SH-SY5Y (cell line): ENCODE measurements around the gene RBM5.
A peak's percentile ranks its signal among the peaks of the same experiment; 100 is the strongest.

ENCODE experiments used
- GATA2 ChIP-seq: IDR thresholded peaks from 2 replicates; pipeline ENCODE4 v1.6.1; 2011; ENCODE audit warnings: mild to moderate bottlenecking, low read depth, low read length
- GATA3 ChIP-seq: IDR thresholded peaks from 2 replicates; pipeline ENCODE4 v1.6.1; 2011; ENCODE audit warnings: low read depth, mild to moderate bottlenecking, low read length, moderate library complexity

DNA sequence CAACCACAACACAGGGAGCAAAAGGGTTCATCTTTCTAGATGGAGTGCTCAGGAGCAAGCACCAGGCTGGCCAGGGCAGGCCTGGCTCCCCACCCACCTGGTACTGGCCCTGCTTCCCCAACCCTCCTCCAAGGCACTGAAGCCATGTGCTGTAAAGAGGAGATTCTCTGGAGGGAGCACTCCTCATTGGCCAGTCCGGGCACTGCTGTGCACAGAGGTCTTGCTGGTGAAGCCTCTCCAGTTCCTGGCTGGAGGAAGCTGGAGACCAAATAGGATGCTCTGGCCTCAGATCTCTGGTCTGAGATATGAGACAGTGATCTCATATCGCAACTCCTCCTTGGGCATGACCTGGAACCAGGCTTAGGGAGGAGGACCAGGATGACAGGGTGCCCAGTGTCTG is 58.7 kb downstream of the RBM5 start:
- TF ChIP-seq GATA2 (peak; percentile 9; the same call in 1 of the 2 replicates), GATA3 (no peak)
